Measurements from ENCODE around the gene INSYN2B. TPM values are rescaled to one million over a fixed set of nuclear protein-coding genes. Genes with fewer than 3 reads are reported as not detected.

INSYN2B gene
- total RNA-seq, 1 donor from 2014 or later: 0.12 TPM

DNA sequence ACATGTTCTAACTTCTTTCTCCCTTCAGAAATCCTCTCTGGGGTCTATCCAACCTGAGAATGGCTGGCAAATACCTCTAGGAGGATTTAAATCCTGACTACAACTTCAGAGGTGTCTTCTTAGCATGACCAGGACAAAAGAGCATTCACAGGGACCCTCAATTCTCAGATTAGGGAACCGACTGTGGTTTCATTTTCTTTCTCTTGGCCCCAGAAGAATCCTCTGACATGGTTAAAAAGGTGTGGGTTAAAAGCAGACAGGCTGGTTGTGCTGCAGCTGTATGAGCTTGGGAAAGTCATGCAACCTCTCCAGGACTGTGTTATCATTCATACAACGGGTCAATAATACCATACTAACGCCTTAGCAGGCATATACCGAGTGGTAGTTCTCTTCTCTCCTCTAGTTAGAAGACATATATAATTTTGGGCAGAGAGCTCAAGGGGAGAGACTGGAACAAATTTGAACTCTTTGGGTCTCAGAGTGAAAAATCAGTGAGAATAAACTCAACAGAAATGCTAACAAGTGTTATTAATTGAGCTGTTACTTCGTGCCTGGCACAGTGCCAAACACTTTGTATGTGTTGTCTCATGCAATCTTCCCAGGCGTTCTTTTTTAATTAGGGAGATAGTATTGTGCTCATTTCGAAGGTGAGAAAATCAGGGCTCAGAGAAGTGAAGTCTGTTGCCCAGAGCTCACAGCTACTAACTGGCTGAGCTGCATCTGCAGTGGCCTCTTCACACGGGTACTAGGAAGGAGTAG, 35.2 kb downstream of the INSYN2B start:
- H3K9me3 Mint-ChIP-seq (ENCODE audit: low read depth): no peaks in the 10 kb centered on the region
- no peak for DNase-seq (ENCODE audit: low spot score, unreplicated experiment)
- H3K27me3 Mint-ChIP-seq: peaks cover 27% of the 10 kb centered on the region
- H3K4me1 Mint-ChIP-seq (ENCODE audit: low read depth): peaks cover 6% of the 10 kb centered on the region
- TF ChIP-seq, protein P1, sequence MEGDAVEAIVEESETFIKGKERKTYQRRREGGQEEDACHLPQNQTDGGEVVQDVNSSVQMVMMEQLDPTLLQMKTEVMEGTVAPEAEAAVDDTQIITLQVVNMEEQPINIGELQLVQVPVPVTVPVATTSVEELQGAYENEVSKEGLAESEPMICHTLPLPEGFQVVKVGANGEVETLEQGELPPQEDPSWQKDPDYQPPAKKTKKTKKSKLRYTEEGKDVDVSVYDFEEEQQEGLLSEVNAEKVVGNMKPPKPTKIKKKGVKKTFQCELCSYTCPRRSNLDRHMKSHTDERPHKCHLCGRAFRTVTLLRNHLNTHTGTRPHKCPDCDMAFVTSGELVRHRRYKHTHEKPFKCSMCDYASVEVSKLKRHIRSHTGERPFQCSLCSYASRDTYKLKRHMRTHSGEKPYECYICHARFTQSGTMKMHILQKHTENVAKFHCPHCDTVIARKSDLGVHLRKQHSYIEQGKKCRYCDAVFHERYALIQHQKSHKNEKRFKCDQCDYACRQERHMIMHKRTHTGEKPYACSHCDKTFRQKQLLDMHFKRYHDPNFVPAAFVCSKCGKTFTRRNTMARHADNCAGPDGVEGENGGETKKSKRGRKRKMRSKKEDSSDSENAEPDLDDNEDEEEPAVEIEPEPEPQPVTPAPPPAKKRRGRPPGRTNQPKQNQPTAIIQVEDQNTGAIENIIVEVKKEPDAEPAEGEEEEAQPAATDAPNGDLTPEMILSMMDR (IDR thresholded peaks at IDR 0.05; ENCODE audit: unreplicated experiment): no peak
- no peak overlapping the region for H3K27ac Mint-ChIP-seq
- no peak overlapping the region for H3K4me3 Mint-ChIP-seq (ENCODE audit: low read depth)
- no peaks in the 10 kb centered on the region for H3K36me3 Mint-ChIP-seq (ENCODE audit: insufficient read depth)

DNA sequence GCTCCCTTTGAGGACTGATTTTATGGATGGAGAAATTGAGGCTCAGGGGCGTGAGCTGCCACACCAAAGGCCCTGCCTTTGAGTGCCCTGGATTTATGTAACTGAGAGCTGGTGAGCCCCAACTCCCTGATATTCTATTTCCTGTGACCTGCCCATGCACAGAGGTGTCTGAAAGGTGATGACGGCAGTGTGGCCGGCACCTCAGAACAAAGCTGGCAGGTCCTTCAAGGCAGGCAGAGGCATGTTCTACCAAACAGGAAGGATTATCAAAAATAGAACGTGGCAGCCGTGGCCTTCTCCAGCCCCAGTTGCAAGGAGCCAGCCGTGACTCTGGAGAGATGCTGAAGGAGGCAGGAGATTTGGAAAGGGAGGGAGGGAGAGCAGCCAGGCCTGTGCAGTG, 36.2 kb downstream of the INSYN2B start:
- no peak for DNase-seq (ENCODE audit: low spot score, unreplicated experiment)
- peaks cover 6% of the 10 kb centered on the region for H3K4me1 Mint-ChIP-seq (ENCODE audit: low read depth)

DNA sequence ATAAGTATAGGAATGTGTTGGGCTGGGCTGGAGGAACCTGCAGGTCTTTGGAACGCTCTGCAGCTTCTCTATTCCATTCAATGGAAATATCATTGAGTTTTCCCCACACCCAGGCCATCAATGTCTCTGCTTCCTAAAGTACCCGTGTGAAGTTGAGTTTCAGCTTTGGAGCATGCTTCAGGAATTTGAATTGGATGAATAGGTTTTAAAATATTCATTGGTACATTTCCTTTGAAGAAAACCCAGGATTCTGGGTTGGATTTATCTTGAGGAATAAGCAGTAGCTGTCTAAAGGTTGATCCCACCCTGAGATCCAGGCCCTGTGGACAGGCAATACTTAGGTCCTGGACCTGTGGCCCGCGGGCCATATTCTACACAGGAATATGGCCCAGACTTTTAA, 37.3 kb downstream of the INSYN2B start:
- Mint-ChIP-seq H3K27me3 (peaks cover 23% of the 10 kb centered on the region), H3K4me1 (ENCODE audit: low read depth) (peaks cover 6% of the 10 kb centered on the region), H3K9me3 (ENCODE audit: low read depth) (no peaks in the 10 kb centered on the region), H3K27ac (no peak overlapping the region), H3K36me3 (ENCODE audit: insufficient read depth) (no peaks in the 10 kb centered on the region), H3K4me3 (ENCODE audit: low read depth) (no peak overlapping the region)
- TF ChIP-seq, protein P1 (IDR thresholded peaks at IDR 0.05; ENCODE audit: unreplicated experiment): no peak
- DNase-seq (ENCODE audit: low spot score, unreplicated experiment): no peak

More for the DNA sequence above, 36.2 kb downstream of the INSYN2B start:
- Mint-ChIP-seq H3K4me3 (ENCODE audit: low read depth) (no peak overlapping the region), H3K9me3 (ENCODE audit: low read depth) (no peaks in the 10 kb centered on the region), H3K36me3 (ENCODE audit: insufficient read depth) (no peaks in the 10 kb centered on the region), H3K27ac (no peak overlapping the region), H3K27me3 (peaks cover 27% of the 10 kb centered on the region)
- TF ChIP-seq, protein P1 (IDR thresholded peaks at IDR 0.05; ENCODE audit: unreplicated experiment): no peak

DNA sequence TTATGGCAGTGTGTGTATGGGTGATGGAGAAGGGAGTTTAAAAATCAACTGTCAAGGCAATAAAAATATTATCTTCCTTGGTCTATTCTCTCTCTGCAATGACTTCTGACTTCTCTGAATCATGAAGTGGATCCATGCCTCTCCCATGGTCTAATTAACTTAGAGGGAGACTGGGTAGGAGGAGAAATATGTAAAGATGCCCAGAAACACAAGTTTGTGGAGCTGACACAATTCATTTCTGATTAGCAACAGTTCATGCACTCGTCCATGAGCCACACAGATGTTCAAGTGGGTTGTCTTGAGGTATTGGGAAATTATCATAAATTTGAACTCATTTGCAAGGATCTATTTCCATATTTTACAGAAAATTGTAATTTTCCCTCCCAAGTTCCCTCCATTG, 38.1 kb downstream of the INSYN2B start:
- Mint-ChIP-seq H3K27ac (no peak overlapping the region), H3K9me3 (ENCODE audit: low read depth) (no peaks in the 10 kb centered on the region), H3K4me1 (ENCODE audit: low read depth) (peaks cover 6% of the 10 kb centered on the region), H3K27me3 (peaks cover 22% of the 10 kb centered on the region), H3K4me3 (ENCODE audit: low read depth) (no peak overlapping the region), H3K36me3 (ENCODE audit: insufficient read depth) (no peaks in the 10 kb centered on the region)
- TF ChIP-seq, protein P1 (IDR thresholded peaks at IDR 0.05; ENCODE audit: unreplicated experiment): no peak
- no peak for DNase-seq (ENCODE audit: low spot score, unreplicated experiment)

DNA sequence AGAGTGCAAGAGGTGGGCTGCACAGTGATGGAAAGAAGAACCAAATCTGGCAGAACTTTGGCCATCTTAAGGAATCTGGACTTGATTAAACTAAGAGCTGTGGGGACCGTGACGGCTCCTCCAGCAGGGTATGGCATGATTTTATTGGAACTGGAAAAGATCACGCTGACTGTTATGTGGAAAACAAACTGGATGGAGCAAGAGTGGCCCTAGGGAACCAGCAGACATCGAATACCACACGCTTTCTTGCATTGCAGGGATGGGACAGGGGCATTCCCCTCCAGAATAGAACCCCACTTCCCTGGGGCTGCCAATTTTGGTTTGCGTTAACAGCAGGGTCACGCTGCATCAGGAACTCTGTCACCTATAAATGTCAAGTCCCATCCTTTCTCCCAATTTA, 38.8 kb downstream of the INSYN2B start:
- TF ChIP-seq, protein P1 (IDR thresholded peaks at IDR 0.05; ENCODE audit: unreplicated experiment): no peak
- no peak overlapping the region for H3K27ac Mint-ChIP-seq
- no peak for DNase-seq (ENCODE audit: low spot score, unreplicated experiment)
- H3K4me1 Mint-ChIP-seq (ENCODE audit: low read depth): peaks cover 6% of the 10 kb centered on the region
- no peak overlapping the region for H3K4me3 Mint-ChIP-seq (ENCODE audit: low read depth)
- peaks cover 23% of the 10 kb centered on the region for H3K27me3 Mint-ChIP-seq
- no peaks in the 10 kb centered on the region for H3K9me3 Mint-ChIP-seq (ENCODE audit: low read depth)
- no peaks in the 10 kb centered on the region for H3K36me3 Mint-ChIP-seq (ENCODE audit: insufficient read depth)

Measured in progenitor cell of endocrine pancreas (in vitro differentiated cells).